Gastrocnemius medialis (tissue), 4 donors: ENCODE measurements around the gene SST.

ENCODE experiments used
- CTCF ChIP-seq, 5 experiments: fragments of 450-650 bp in 3 of 5; fragments of 200-600 bp in 2 of 5; sonication (generic) in 2 of 5; IDR thresholded peaks in 4 of 5; conservative IDR thresholded peaks in 1 of 5; 1 replicate in 4 of 5; 2 replicates in 1 of 5; pipeline ENCODE4 v1.5.1; 2016 to 2019; ENCODE audit warnings: antibody characterized with exemption in 5 of 5, mild to moderate bottlenecking in 3 of 5, moderate library complexity in 3 of 5
- POLR2A ChIP-seq, 2 donors: fragments of 450-650 bp; IDR thresholded peaks; one replicate each; pipeline ENCODE4 v1.6.1; 2017; ENCODE audit warnings: antibody characterized with exemption in 2 of 2, mild to moderate bottlenecking in 2 of 2, moderate library complexity in 2 of 2

- TF ChIP-seq CTCF (IDR thresholded peaks at IDR 0.05 in 4 of 5, conservative IDR thresholded peaks at IDR 0.05 in 1 of 5) (no peak), POLR2A (IDR thresholded peaks at IDR 0.05) (no peak)
Measured at GRCh38 chr3:187661267-187661666, 8.9 kb downstream of the SST start.
